K562 (cell line): ENCODE data around the gene TUBB4B. TPM values are rescaled to one million over a fixed set of nuclear protein-coding genes. Genes with fewer than 3 reads are reported as not detected.

Experiments used
- ATF4 ChIP-seq: fragments of 450-650 bp; formaldehyde crosslinking; IDR thresholded peaks from 2 replicates; pipeline ENCODE4 v1.4.0; 2022; ENCODE audit warnings: mild to moderate bottlenecking, moderate library complexity
- BRF1 ChIP-seq: IDR thresholded peaks from 3 replicates; pipeline ENCODE4 v1.6.1; 2011; ENCODE audit warnings: borderline replicate concordance, mild to moderate bottlenecking; ENCODE audit not compliant: insufficient read length; ENCODE audit errors: extremely low read depth
- CBX5 ChIP-seq: IDR thresholded peaks from 2 replicates; pipeline ENCODE4 v1.6.1; 2014; ENCODE audit warnings: low read depth, borderline replicate concordance
- GTF2A2 ChIP-seq: IDR thresholded peaks from 2 replicates; pipeline ENCODE4 v1.6.1; 2016; ENCODE audit warnings: mild to moderate bottlenecking, missing genetic modification characterization, missing compliant biosample characterization
- HEY1 ChIP-seq: fragments of 250-450 bp; sonication (Bioruptor Pico); IDR thresholded peaks from 2 replicates; pipeline ENCODE4 v1.5.0; 2020; ENCODE audit warnings: mild to moderate bottlenecking, moderate library complexity, borderline replicate concordance
- HSF4 ChIP-seq: fragments of 250-450 bp; sonication (Bioruptor Pico); IDR thresholded peaks from 2 replicates; pipeline ENCODE4 v2.1.2; 2022; ENCODE audit warnings: mild to moderate bottlenecking, moderate library complexity, borderline replicate concordance
- JUND ChIP-seq, 2 experiments: IDR thresholded peaks; 2 replicates in 1 of 2; 3 replicates in 1 of 2; pipeline ENCODE4 v1.6.1; 2011; ENCODE audit warnings: borderline replicate concordance in 2 of 2, low read depth in 2 of 2, low read length in 2 of 2, improper control_type of control experiment in 1 of 2, missing biosample characterization in 1 of 2, missing genetic modification characterization in 1 of 2, missing genetic modification reagents in 1 of 2
- KAT2B ChIP-seq: IDR thresholded peaks from one replicate; pipeline ENCODE4 v1.6.1; 2012; ENCODE audit warnings: low read depth, mild to moderate bottlenecking, control low read depth, inconsistent platforms, low read length, moderate library complexity
- MAX ChIP-seq: sonication (generic); formaldehyde crosslinking; IDR thresholded peaks from 2 replicates; pipeline ENCODE4 v1.9.0; 2022; ENCODE audit warnings: mild to moderate bottlenecking, missing genetic modification reagents
- MBD2 ChIP-seq: sonication (generic); IDR thresholded peaks from 2 replicates; pipeline ENCODE4 v1.6.1; 2016; ENCODE audit warnings: low read depth, borderline replicate concordance
- MXI1 ChIP-seq: IDR thresholded peaks from 2 replicates; pipeline ENCODE4 v1.6.1; 2011; ENCODE audit warnings: low read depth, mild to moderate bottlenecking, improper control_type of control experiment, low read length
- NCOA6 ChIP-seq: fragments of 450-650 bp; IDR thresholded peaks from 2 replicates; pipeline ENCODE4 v1.6.1; 2017; ENCODE audit warnings: mild to moderate bottlenecking
- PCBP2 ChIP-seq: fragments of 200-400 bp; formaldehyde crosslinking; IDR thresholded peaks from 2 replicates; pipeline ENCODE4 v1.6.1; 2018; ENCODE audit warnings: low read length, low read depth, mild to moderate bottlenecking, moderate library complexity; ENCODE audit not compliant: poor library complexity, severe bottlenecking
- PRMT5 ChIP-seq: sonication (generic); formaldehyde crosslinking; IDR thresholded peaks from 2 replicates; pipeline ENCODE4 v1.5.0; 2020; ENCODE audit warnings: missing genetic modification reagents
- PTBP1 ChIP-seq: fragments of 200-400 bp; formaldehyde crosslinking; IDR thresholded peaks from 2 replicates; pipeline ENCODE4 v1.6.1; 2017; ENCODE audit warnings: low read depth, low read length
- PYGO2 ChIP-seq: fragments of 450-650 bp; IDR thresholded peaks from 2 replicates; pipeline ENCODE4 v1.6.1; 2016; ENCODE audit warnings: mild to moderate bottlenecking, missing genetic modification characterization, moderate library complexity, missing compliant biosample characterization
- RBM14 ChIP-seq: fragments of 200-400 bp; formaldehyde crosslinking; IDR thresholded peaks from 2 replicates; pipeline ENCODE4 v1.6.1; 2018; ENCODE audit warnings: low read depth, mild to moderate bottlenecking, low read length, moderate library complexity, borderline replicate concordance; ENCODE audit not compliant: insufficient read depth
- SIN3A ChIP-seq, 2 experiments: fragments of 150-350 bp in 1 of 2; IDR thresholded peaks; 2 replicates each; pipeline ENCODE4 v1.6.1; 2011 to 2016; ENCODE audit warnings: borderline replicate concordance in 2 of 2, low read depth in 2 of 2, low read length in 2 of 2, mild to moderate bottlenecking in 2 of 2, moderate library complexity in 2 of 2; ENCODE audit not compliant: control insufficient read depth in 1 of 2
- SMAD1 ChIP-seq: fragments of 150-350 bp; IDR thresholded peaks from 2 replicates; pipeline ENCODE4 v1.6.1; 2014; ENCODE audit warnings: low read length, low read depth; ENCODE audit not compliant: partially characterized antibody
- SMC3 ChIP-seq: conservative IDR thresholded peaks from 2 replicates; pipeline ENCODE4 v1.6.1; 2011; ENCODE audit warnings: low read depth, low read length, improper control_type of control experiment; ENCODE audit not compliant: insufficient read depth
- SNRNP70 ChIP-seq: fragments of 200-400 bp; formaldehyde crosslinking; optimal IDR thresholded peaks from 2 replicates; pipeline ENCODE3; 2017; ENCODE audit warnings: low read depth, low read length
- TCF7 ChIP-seq: sonication (generic); IDR thresholded peaks from 2 replicates; pipeline ENCODE4 v1.6.1; 2016; ENCODE audit warnings: antibody characterized with exemption, borderline replicate concordance
- ZKSCAN1 ChIP-seq: fragments of 150-350 bp; IDR thresholded peaks from 2 replicates; pipeline ENCODE4 v1.6.1; 2016; ENCODE audit warnings: low read depth, low read length
- ZNF124 ChIP-seq: sonication (generic); formaldehyde crosslinking; IDR thresholded peaks from 2 replicates; pipeline ENCODE4 v1.8.1; 2022; ENCODE audit warnings: missing genetic modification reagents
- ZNF282 ChIP-seq: sonication (generic); formaldehyde crosslinking; IDR thresholded peaks from 2 replicates; pipeline ENCODE4 v1.8.1; 2023; ENCODE audit warnings: missing genetic modification reagents
- ZNF512 ChIP-seq: IDR thresholded peaks from 2 replicates; pipeline ENCODE4 v1.6.1; 2016; ENCODE audit warnings: missing genetic modification characterization, missing compliant biosample characterization
- ZNF586 ChIP-seq: fragments of 450-650 bp; formaldehyde crosslinking; conservative IDR thresholded peaks from 2 replicates; pipeline ENCODE4 v1.4.0; 2020; ENCODE audit warnings: mild to moderate bottlenecking, moderate library complexity
- ZNF780A ChIP-seq: fragments of 250-450 bp; sonication (Bioruptor Pico); IDR thresholded peaks from 2 replicates; pipeline ENCODE4 v1.5.0; 2021; ENCODE audit warnings: mild to moderate bottlenecking
- polyA plus RNA-seq, 8 experiments: library from polyadenylated mRNA; depleted of rRNA in 4 of 8; stranded (reverse) in 5 of 8; unstranded in 3 of 8; fragments of >200 nt; fragmentation: Nextera tagmentation in 2 of 8; fragmentation: Illumina TruSeq in 1 of 8; extraction: Ambion mirVana in 2 of 8; extraction: Trizol in 1 of 8; gene quantifications; 2 replicates each; pipeline versions ENCODE4 v1.2.1 to v1.2.3, GENCODE V29; 2011 to 2014; ENCODE audit warnings: inconsistent platforms in 1 of 8, missing spikeins in 1 of 8
- total RNA-seq, 7 experiments: library from RNA; depleted of rRNA in 6 of 7; stranded (reverse); fragments of >200 nt in 6 of 7; fragmentation: Illumina TruSeq in 2 of 7; extraction: Trizol in 2 of 7; gene quantifications; 2 replicates each; pipeline versions ENCODE4 v1.2.1 to v1.2.3, GENCODE V29; 2011 to 2021; ENCODE audit warnings: low replicate concordance in 1 of 7

TUBB4B gene
- total and polyA plus RNA-seq, 9 of the 15 experiments (the other 6 are each of a cell fraction or from before 2014, with no cell fraction given): 24.1 to 443 (median 268) TPM

GRCh38 chr9:137240318-137240840 lies 708 bp upstream of the TUBB4B start (continued):
- TF ChIP-seq SNRNP70 (no peak), CBX5 (no peak), ATF4 (CRISPR knock-in tag) (no peak), NCOA6 (no peak), RBM14 (no peak), KAT2B (no peak), SMC3 (no peak), ZNF780A (no peak), SIN3A (IDR thresholded peaks at IDR 0.05; ENCODE audit: borderline replicate concordance in 2 of 2, control insufficient read depth in 1 of 2, low read depth in 2 of 2, low read length in 2 of 2) (peak; percentile 18 to 56; a peak in 2 of 4 replicates), HEY1 (CRISPR knock-in tag) (no peak), ZNF512 (tag) (no peak), MXI1 (no peak), SMAD1 (no peak), MBD2 (peak; percentile 26; the same call in 1 of the 2 replicates), MAX (CRISPR knock-in tag) (peak; percentile 94), ZNF586 (CRISPR knock-in tag) (no peak), HSF4 (CRISPR knock-in tag) (no peak), PYGO2 (tag) (no peak), PRMT5 (CRISPR knock-in tag) (no peak), ZNF282 (CRISPR knock-in tag) (0 out of 2 replicates have a peak, but pooled peaks have one; percentile 72), ZNF124 (0 out of 2 replicates have a peak, but pooled peaks have one; percentile 53), PCBP2 (no peak), JUND (IDR thresholded peaks at IDR 0.05; ENCODE audit: borderline replicate concordance, low read depth, low read length) (0 out of 2 replicates have a peak, but pooled peaks have one; percentile 4), JUND (tag; IDR thresholded peaks at IDR 0.05; ENCODE audit: borderline replicate concordance, low read depth, low read length) (no peak), GTF2A2 (tag) (no peak), BRF1 (no peak), PTBP1 (no peak), TCF7 (no peak), ZKSCAN1 (no peak)
